Ectodermal cell (in vitro differentiated cells): Measurements from ENCODE around the gene OTUD1.

ENCODE experiments used
- H3K27ac ChIP-seq: 2 replicates; pipeline ENCODE4 v1.7.0; 2013; ENCODE audit warnings: mild to moderate bottlenecking, low read depth, low read length; ENCODE audit not compliant: insufficient read depth, poor library complexity, severe bottlenecking
- H3K27me3 ChIP-seq: 2 replicates; pipeline ENCODE4 v1.7.0; 2013; ENCODE audit warnings: mild to moderate bottlenecking, low read length; ENCODE audit not compliant: insufficient read depth, control insufficient read depth, poor library complexity, severe bottlenecking
- H3K36me3 ChIP-seq: one replicate; pipeline ENCODE4 v1.7.0; 2013; ENCODE audit warnings: low read length; ENCODE audit not compliant: control insufficient read depth, insufficient read depth
- H3K4me1 ChIP-seq: one replicate; pipeline ENCODE4 v1.7.0; 2013; ENCODE audit warnings: low read length; ENCODE audit not compliant: control insufficient read depth, insufficient read depth
- H3K4me3 ChIP-seq: 2 replicates; pipeline ENCODE4 v1.7.0; 2013; ENCODE audit warnings: low read depth, low read length, control low read depth; ENCODE audit not compliant: insufficient read depth
- H3K9me3 ChIP-seq: 2 replicates; pipeline ENCODE4 v1.7.0; 2013; ENCODE audit warnings: mild to moderate bottlenecking, low read length, moderate library complexity; ENCODE audit not compliant: control insufficient read depth
- WGBS, 2 experiments: methylation state at CpG; one replicate each; pipeline ENCODE4 v1.1.7; 2013; ENCODE audit warnings: missing lambda C conversion rate in 2 of 2; 5-methylcytosine and 5-hydroxymethylcytosine counted together

The OTUD1 gene

DNA sequence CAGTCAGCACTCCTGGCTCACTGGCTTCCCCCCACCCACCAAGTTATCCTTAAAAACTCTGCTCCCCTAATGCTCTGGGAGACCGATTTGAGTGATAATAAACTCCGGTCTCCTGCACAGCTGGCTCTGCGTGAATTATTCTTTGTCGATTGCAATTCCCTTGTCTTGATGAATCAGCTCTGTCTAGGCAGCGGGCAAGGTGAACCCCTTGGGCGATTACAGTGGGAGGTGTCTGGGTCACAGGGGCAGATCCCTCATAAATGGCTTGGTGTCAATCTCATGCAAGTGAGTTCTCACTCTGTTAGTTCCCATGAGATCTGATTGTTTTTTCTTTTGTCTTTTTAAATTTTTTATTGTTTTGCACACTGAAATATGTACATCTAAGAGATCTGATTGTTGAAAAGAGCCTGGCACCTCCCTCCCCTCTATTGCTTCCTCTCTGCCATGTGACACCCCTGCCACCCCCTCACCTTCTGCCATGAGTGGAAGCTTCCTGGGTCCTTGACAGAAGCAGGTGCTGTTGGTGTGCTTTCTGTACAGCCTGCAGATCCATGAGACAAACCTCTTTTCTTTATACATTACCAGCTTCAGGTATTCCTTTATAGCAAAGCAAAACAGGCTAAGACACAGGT is 20.5 kb downstream of the OTUD1 start:
- no peak overlapping the region for H3K27ac ChIP-seq
- no peak overlapping the region for H3K4me3 ChIP-seq
- no peaks in the 10 kb centered on the region for H3K9me3 ChIP-seq
- no peaks in the 10 kb centered on the region for H3K4me1 ChIP-seq
- no peaks in the 10 kb centered on the region for H3K27me3 ChIP-seq
- 90 to 94% methylated on average over 6 of the region's 6 CpGs for WGBS, 2 experiments
- no peaks in the 10 kb centered on the region for H3K36me3 ChIP-seq

- WGBS, 2 experiments = 72 to 75% methylated on average over 2 of the region's 2 CpGs
- no peaks in the 10 kb centered on the region for H3K4me1 ChIP-seq
- no peaks in the 10 kb centered on the region for H3K27me3 ChIP-seq
- H3K27ac ChIP-seq = no peak overlapping the region
- no peak overlapping the region for H3K4me3 ChIP-seq
- no peaks in the 10 kb centered on the region for H3K9me3 ChIP-seq
- H3K36me3 ChIP-seq = no peaks in the 10 kb centered on the region
Measured at GRCh38 chr10:23461557-23461956, 22.7 kb downstream of the OTUD1 start.

DNA sequence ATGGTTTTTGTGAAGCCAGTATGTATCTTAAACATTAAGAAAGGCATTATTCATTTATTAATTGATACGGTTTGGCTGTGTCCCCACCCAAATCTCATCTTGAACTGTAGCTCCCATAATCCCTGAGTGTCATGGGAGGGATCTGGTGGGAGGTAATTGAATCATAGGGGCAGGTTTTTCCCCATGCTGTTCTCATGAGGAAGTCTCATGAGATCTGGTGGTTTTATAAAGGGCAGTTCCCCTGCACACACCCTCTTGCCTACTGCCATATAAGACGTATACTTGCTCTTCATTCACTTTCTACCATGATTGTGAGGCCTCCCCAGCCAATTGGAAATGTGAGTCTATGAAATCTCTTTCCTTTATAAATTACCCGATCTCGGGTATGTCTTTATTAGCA is 28.1 kb downstream of the OTUD1 start:
- no peak overlapping the region for H3K27ac ChIP-seq
- H3K36me3 ChIP-seq = no peaks in the 10 kb centered on the region
- H3K4me1 ChIP-seq = no peaks in the 10 kb centered on the region
- 92 to 97% methylated on average over 2 to 4 of the region's 4 CpGs for WGBS, 2 experiments
- no peak overlapping the region for H3K4me3 ChIP-seq
- H3K27me3 ChIP-seq = no peaks in the 10 kb centered on the region
- H3K9me3 ChIP-seq = no peaks in the 10 kb centered on the region

DNA sequence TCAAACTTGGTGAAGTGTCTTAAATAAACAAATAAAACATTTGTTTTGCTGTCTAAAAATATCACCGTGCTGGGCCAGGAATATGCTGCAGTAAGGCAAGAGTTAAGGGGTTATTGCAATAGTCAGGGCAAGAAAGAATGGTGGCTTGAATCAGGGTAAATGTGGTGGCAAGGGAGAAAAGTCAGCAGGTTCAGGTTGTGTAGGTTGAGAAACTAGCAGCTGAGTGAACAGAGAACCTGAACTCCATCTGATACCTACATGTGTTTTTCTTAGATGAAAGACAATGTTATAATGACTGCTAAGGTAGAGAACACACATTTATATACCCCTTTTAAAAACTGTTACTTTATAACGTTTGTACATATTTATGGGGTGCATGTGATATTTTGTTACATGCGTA is 28.7 kb downstream of the OTUD1 start:
- no peaks in the 10 kb centered on the region for H3K27me3 ChIP-seq
- H3K9me3 ChIP-seq = no peaks in the 10 kb centered on the region
- no peak overlapping the region for H3K27ac ChIP-seq
- H3K4me1 ChIP-seq = no peaks in the 10 kb centered on the region
- no peak overlapping the region for H3K4me3 ChIP-seq
- WGBS, 2 experiments = 94 to 100% methylated on average over 3 of the region's 3 CpGs
- H3K36me3 ChIP-seq = no peaks in the 10 kb centered on the region

GRCh38 chr10:23469596-23470237 is 30.8 kb downstream of the OTUD1 start:
- Histone ChIP-seq H3K36me3 (no peaks in the 10 kb centered on the region), H3K27ac (no peak overlapping the region), H3K27me3 (no peaks in the 10 kb centered on the region), H3K4me3 (no peak overlapping the region), H3K9me3 (no peaks in the 10 kb centered on the region), H3K4me1 (no peaks in the 10 kb centered on the region)
- 82 to 100% methylated on average over 1 of the region's 1 CpG for WGBS, 2 experiments

GRCh38 chr10:23472181-23472580 is 33.3 kb downstream of the OTUD1 start:
- 79 to 80% methylated on average over 8 of the region's 8 CpGs for WGBS, 2 experiments
- Histone ChIP-seq H3K27ac (no peak overlapping the region), H3K4me3 (no peak overlapping the region), H3K36me3 (no peaks in the 10 kb centered on the region), H3K27me3 (no peaks in the 10 kb centered on the region), H3K4me1 (no peaks in the 10 kb centered on the region), H3K9me3 (no peaks in the 10 kb centered on the region)

- Histone ChIP-seq H3K27me3 (no peaks in the 10 kb centered on the region), H3K4me3 (no peak overlapping the region), H3K9me3 (no peaks in the 10 kb centered on the region), H3K4me1 (no peaks in the 10 kb centered on the region), H3K36me3 (no peaks in the 10 kb centered on the region), H3K27ac (no peak overlapping the region)
- WGBS, 2 experiments = 85 to 95% methylated on average over 2 of the region's 2 CpGs
Measured at GRCh38 chr10:23474081-23474480, 35.2 kb downstream of the OTUD1 start.

GRCh38 chr10:23474626-23475025 is 35.8 kb downstream of the OTUD1 start:
- no peaks in the 10 kb centered on the region for H3K36me3 ChIP-seq
- no peak overlapping the region for H3K27ac ChIP-seq
- H3K4me1 ChIP-seq = no peaks in the 10 kb centered on the region
- no peaks in the 10 kb centered on the region for H3K27me3 ChIP-seq
- no peak overlapping the region for H3K4me3 ChIP-seq
- H3K9me3 ChIP-seq = no peaks in the 10 kb centered on the region
- WGBS, 2 experiments = 95% methylated on average over 4 of the region's 4 CpGs

DNA sequence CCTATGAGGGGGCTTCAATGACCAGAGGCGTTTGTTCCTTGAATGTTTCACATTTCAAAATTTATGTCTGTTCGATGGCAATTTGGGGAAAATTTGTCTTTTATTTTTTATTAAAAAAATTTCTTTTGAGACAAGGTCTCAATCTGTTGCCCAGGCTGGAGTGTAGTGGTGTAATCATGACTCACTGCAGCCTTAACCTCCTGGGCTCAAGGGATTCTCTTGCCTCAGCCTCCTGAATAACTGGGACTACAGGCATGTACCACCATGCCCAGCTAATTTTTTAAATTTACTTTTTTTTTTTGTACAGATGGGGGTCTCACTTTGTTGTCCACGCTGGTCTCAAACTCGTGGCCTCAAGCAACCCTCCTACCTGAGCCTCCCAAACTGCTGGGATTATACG is 39.7 kb downstream of the OTUD1 start:
- WGBS, 2 experiments = 95 to 100% methylated on average over 1 to 5 of the region's 5 CpGs
- no peaks in the 10 kb centered on the region for H3K36me3 ChIP-seq
- no peaks in the 10 kb centered on the region for H3K9me3 ChIP-seq
- H3K27ac ChIP-seq = no peak overlapping the region
- no peaks in the 10 kb centered on the region for H3K27me3 ChIP-seq
- no peak overlapping the region for H3K4me3 ChIP-seq
- H3K4me1 ChIP-seq = no peaks in the 10 kb centered on the region

- H3K36me3 ChIP-seq = no peaks in the 10 kb centered on the region
- no peaks in the 10 kb centered on the region for H3K27me3 ChIP-seq
- H3K4me3 ChIP-seq = no peak overlapping the region
- 86 to 90% methylated on average over 3 of the region's 3 CpGs for WGBS, 2 experiments
- H3K4me1 ChIP-seq = no peaks in the 10 kb centered on the region
- no peaks in the 10 kb centered on the region for H3K9me3 ChIP-seq
- no peak overlapping the region for H3K27ac ChIP-seq
Measured at GRCh38 chr10:23479798-23480473, 41.1 kb downstream of the OTUD1 start.
